ENCODE results near the gene ZNF678.

The ZNF678 gene

DNA sequence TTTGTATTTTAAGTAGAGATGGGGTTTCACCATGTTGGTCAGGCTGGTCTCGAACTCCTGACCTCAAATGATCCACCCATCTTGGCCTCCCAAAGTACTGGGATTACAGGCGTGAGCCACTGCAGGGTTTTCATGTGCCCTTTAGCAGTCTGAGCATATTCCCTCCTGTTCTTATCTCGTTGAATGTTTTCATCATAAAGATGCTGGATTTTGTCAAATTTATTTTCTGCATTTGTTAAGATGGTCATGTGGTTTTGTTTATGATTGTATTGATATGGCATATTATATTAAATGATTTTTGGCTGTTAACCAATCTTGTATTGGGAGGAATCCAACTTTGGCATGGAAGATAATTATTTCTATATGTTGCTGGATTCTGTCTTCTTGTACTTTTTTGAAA lies 163.0 kb downstream of the ZNF678 start:
- DNase-seq = no peak

All from NCI-H2081 (cell line).